ENCODE data around the gene CBLN3. TPM values are rescaled to one million over a fixed set of nuclear protein-coding genes. Genes with fewer than 3 reads are reported as not detected.
"Not testable (repeated sequence)": the region's sequence is repeated elsewhere in the genome, so short reads cannot be mapped to it uniquely, and the experiment has no call there.

Gene CBLN3
- polyA plus RNA-seq (2013, experiment 1 of 2), result 0.20 TPM
- 0.22 TPM for polyA plus RNA-seq (2013, experiment 2 of 2)

DNA sequence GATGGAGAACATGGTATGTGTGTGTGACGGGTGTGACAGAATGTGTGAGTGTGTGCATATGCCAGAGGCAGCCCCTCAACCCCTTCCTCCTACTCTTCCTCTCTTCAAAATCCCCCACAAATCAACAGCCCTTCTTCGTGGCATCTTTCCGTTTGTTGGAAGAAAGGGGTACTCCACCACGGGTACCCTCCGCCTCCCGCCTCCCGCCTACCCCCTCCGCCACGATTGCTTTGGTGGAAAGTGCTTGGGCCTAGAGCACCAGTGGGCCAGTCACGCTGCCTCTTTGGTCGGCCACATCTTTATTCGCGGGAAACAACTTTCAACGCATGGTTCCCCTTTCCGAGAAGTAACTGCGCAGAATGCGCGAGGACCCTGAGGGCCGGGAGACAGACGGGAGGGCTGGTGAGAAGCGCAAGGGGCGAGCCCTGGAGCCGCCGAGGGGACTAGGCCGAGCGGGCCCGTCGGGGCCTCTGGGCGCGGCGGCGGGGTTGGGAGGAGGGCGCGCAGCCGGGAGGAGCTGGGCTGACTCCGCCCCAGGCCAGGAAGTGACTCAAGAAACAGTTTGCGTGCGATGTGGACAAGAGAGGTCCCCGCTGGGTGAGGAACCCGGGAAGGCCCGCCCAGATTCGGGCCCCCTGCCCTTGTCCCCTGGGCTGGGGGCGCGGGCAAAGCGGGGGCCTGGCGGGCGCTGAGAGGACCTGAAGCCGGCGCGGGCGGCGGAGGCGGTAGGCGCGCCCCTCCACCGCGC is at the start of gene CBLN3, which contains the start of gene KHNYN:
Gene CBLN3, minus strand, starts transcription at position 274 of the 748 bp plus-strand sequence. CDS start 614 bp downstream, outside the sequence.
Gene KHNYN, plus strand, starts transcription at position 560 of the 748 bp plus-strand sequence. CDS start 777 bp downstream, outside the sequence.
- Histone ChIP-seq H3K27ac (ENCODE audit: low read depth, low read length) (peak within 1 kb of the TSS; percentile 62), H2BK15ac (replicated peaks; ENCODE audit: low read depth) (no peak within 1 kb of the TSS), H3K79me1 (ENCODE audit: low read length) (no peaks in the 10 kb centered on the region), H2BK120ac (ENCODE audit: low read depth, low read length) (no peak within 1 kb of the TSS), H3K4me3 (ENCODE audit: low read length) (peak within 1 kb of the TSS; percentile 61), H4K5ac (ENCODE audit: low read length) (no peak within 1 kb of the TSS), H3K36me3 (ENCODE audit: control insufficient read depth, insufficient read depth, low read length) (no peaks in the 10 kb centered on the region), H3K4ac (ENCODE audit: low read depth, low read length) (no peak within 1 kb of the TSS), H3K4me1 (ENCODE audit: control insufficient read depth, low read depth, low read length) (peaks cover 2% of the 10 kb centered on the region), H3K79me2 (ENCODE audit: control insufficient read depth, insufficient read depth, low read length) (no peaks in the 10 kb centered on the region), H4K8ac (ENCODE audit: low read depth, low read length) (peak within 1 kb of the TSS; percentile 2), H3K4me2 (ENCODE audit: low read length) (peak within 1 kb of the TSS; percentile 85), H3K18ac (ENCODE audit: low read length) (peak within 1 kb of the TSS; percentile 91), H2AK5ac (ENCODE audit: low read length) (no peak within 1 kb of the TSS), H3K9ac (ENCODE audit: low read length) (peak within 1 kb of the TSS; percentile 89), H3K27me3 (ENCODE audit: insufficient read depth, low read length, poor library complexity) (no peaks in the 10 kb centered on the region), H2BK5ac (ENCODE audit: low read length) (peak within 1 kb of the TSS; percentile 45), H3K56ac (ENCODE audit: low read length) (peak within 1 kb of the TSS; percentile 96), H3K23ac (ENCODE audit: low read length) (peak within 1 kb of the TSS; percentile 57)
- peak; percentile 92 for DNase-seq
- WGBS (ENCODE audit: extremely low coverage, insufficient coverage, low lambda C conversion rate), result no CpG with 5 or more reads among the region's 57 CpGs

DNA sequence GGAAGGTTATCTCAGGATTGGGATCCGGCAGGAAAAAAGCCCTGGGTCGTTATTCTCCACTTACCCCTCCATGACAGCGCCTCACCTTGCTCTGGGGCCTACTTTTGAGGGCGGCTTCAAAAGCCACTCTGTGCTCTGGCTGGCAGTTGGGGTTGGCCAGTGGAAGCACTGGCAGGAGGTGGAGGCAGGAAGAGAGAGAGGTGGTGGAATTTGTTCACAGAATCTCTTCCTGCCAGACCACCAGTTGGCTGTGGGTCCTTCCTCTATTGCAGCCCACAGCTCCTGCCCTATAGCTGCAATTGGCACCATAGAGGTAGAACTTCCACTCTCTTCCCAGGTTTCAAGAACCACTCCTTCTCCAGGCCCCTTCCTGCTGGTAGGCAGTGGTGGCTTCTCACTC is 45.8 kb upstream of the CBLN3 start:
- no peak overlapping the region for H3K4me3 ChIP-seq (ENCODE audit: low read length)
- no peak overlapping the region for H3K27ac ChIP-seq (ENCODE audit: low read depth, low read length)
- no peak overlapping the region for H2BK5ac ChIP-seq (ENCODE audit: low read length)
- no peak overlapping the region for H3K18ac ChIP-seq (ENCODE audit: low read length)
- no peak overlapping the region for H3K9ac ChIP-seq (ENCODE audit: low read length)
- H4K8ac ChIP-seq (ENCODE audit: low read depth, low read length), result no peak overlapping the region
- H2AK5ac ChIP-seq (ENCODE audit: low read length), result no peak overlapping the region
- WGBS (ENCODE audit: extremely low coverage, insufficient coverage, low lambda C conversion rate), result no CpG with 5 or more reads among the region's 4 CpGs
- H3K4me1 ChIP-seq (ENCODE audit: control insufficient read depth, low read depth, low read length), result no peaks in the 10 kb centered on the region
- no peak overlapping the region for H4K5ac ChIP-seq (ENCODE audit: low read length)
- no peaks in the 10 kb centered on the region for H3K36me3 ChIP-seq (ENCODE audit: control insufficient read depth, insufficient read depth, low read length)
- DNase-seq, result no peak
- H2BK15ac ChIP-seq (replicated peaks; ENCODE audit: low read depth), result no peak overlapping the region
- no peaks in the 10 kb centered on the region for H3K79me2 ChIP-seq (ENCODE audit: control insufficient read depth, insufficient read depth, low read length)
- H3K23ac ChIP-seq (ENCODE audit: low read length), result no peak overlapping the region
- H3K79me1 ChIP-seq (ENCODE audit: low read length), result no peaks in the 10 kb centered on the region
- no peaks in the 10 kb centered on the region for H3K27me3 ChIP-seq (ENCODE audit: insufficient read depth, low read length, poor library complexity)
- H3K4ac ChIP-seq (ENCODE audit: low read depth, low read length), result no peak overlapping the region
- H3K4me2 ChIP-seq (ENCODE audit: low read length), result no peak overlapping the region
- H2BK120ac ChIP-seq (ENCODE audit: low read depth, low read length), result no peak overlapping the region
- no peak overlapping the region for H3K56ac ChIP-seq (ENCODE audit: low read length)

DNA sequence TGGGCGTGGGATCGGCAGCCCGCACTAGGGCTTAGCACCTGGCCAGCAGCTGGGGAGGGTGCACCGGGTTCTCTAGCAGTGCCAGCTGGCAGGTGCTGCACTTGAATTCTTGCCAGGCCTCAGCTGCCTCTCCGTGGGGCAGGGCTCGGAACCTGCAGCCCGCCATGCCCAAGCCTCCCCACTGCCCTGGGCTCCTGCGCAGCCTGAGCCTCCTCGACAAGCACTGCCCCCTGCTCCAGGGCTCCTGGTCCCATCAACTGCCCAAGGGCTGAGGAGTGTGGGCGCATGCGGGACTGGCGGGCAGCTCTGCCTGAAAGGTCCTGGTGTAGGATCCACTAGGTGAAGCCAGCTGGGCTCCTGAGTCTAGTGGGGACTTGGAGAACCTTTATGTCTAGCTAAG is 43.7 kb upstream of the CBLN3 start:
- WGBS (ENCODE audit: extremely low coverage, insufficient coverage, low lambda C conversion rate), result no CpG with 5 or more reads among the region's 12 CpGs
- Histone ChIP-seq H3K9ac (ENCODE audit: low read length) (no peak overlapping the region), H4K8ac (ENCODE audit: low read depth, low read length) (no peak overlapping the region), H3K4me3 (ENCODE audit: low read length) (no peak overlapping the region), H3K23ac (ENCODE audit: low read length) (no peak overlapping the region), H2BK15ac (replicated peaks; ENCODE audit: low read depth) (no peak overlapping the region), H3K79me1 (ENCODE audit: low read length) (no peaks in the 10 kb centered on the region), H3K4ac (ENCODE audit: low read depth, low read length) (no peak overlapping the region), H3K56ac (ENCODE audit: low read length) (no peak overlapping the region), H2AK5ac (ENCODE audit: low read length) (no peak overlapping the region), H3K4me2 (ENCODE audit: low read length) (no peak overlapping the region), H3K18ac (ENCODE audit: low read length) (no peak overlapping the region), H4K5ac (ENCODE audit: low read length) (no peak overlapping the region), H3K27me3 (ENCODE audit: insufficient read depth, low read length, poor library complexity) (no peaks in the 10 kb centered on the region), H2BK5ac (ENCODE audit: low read length) (no peak overlapping the region), H3K36me3 (ENCODE audit: control insufficient read depth, insufficient read depth, low read length) (no peaks in the 10 kb centered on the region), H3K4me1 (ENCODE audit: control insufficient read depth, low read depth, low read length) (no peaks in the 10 kb centered on the region), H2BK120ac (ENCODE audit: low read depth, low read length) (no peak overlapping the region), H3K27ac (ENCODE audit: low read depth, low read length) (no peak overlapping the region), H3K79me2 (ENCODE audit: control insufficient read depth, insufficient read depth, low read length) (no peaks in the 10 kb centered on the region)
- no peak for DNase-seq

DNA sequence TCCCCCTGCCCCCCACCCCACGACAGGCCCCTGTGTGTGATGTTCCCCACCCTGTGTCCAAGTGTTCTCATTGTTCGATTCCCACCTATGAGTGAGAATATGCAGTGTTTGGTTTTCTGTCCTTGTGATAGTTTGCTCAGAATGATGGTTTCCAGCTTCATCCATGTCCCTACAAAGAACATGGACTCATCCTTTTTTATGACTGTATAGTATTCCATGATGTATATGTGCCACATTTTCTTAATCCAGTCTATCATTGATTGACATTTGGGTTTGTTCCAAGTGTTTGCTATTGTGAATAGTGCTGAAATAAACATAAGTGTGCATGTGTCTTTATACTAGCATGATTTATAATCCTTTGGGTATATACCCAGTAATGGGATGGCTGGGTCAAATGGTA is 41.0 kb upstream of the CBLN3 start:
- H4K5ac ChIP-seq (ENCODE audit: low read length); H3K4me3 ChIP-seq (ENCODE audit: low read length); H3K23ac ChIP-seq (ENCODE audit: low read length); H3K18ac ChIP-seq (ENCODE audit: low read length); H3K27me3 ChIP-seq (ENCODE audit: insufficient read depth, low read length, poor library complexity); H2BK120ac ChIP-seq (ENCODE audit: low read depth, low read length); H4K8ac ChIP-seq (ENCODE audit: low read depth, low read length); H3K9ac ChIP-seq (ENCODE audit: low read length); H2AK5ac ChIP-seq (ENCODE audit: low read length); H3K79me2 ChIP-seq (ENCODE audit: control insufficient read depth, insufficient read depth, low read length); H3K4me2 ChIP-seq (ENCODE audit: low read length); H3K56ac ChIP-seq (ENCODE audit: low read length); H3K27ac ChIP-seq (ENCODE audit: low read depth, low read length); H3K4ac ChIP-seq (ENCODE audit: low read depth, low read length); H3K36me3 ChIP-seq (ENCODE audit: control insufficient read depth, insufficient read depth, low read length); H3K4me1 ChIP-seq (ENCODE audit: control insufficient read depth, low read depth, low read length); DNase-seq; H2BK15ac ChIP-seq (replicated peaks; ENCODE audit: low read depth); H3K79me1 ChIP-seq (ENCODE audit: low read length); H2BK5ac ChIP-seq (ENCODE audit: low read length): not testable (repeated sequence)
- no CpG with 5 or more reads among the region's 2 CpGs for WGBS (ENCODE audit: extremely low coverage, insufficient coverage, low lambda C conversion rate)

DNA sequence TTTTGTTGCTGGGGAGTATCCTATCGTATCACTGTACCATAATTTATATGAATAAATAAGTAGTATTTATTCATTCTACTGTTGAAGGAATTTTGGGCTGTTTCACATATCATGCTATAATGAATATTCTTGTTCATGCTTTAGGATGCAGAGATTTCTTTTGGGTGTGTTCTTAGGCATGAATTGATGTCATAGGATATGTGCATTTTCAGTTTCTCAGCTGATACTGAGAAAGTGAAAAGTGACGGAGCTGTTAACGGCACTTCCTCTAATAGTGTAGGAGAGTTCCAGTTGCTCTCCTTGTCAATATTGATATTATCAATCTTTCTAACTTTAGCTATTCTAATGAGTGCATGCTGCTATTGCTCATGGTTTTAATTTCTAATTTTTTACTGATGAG is 36.3 kb upstream of the CBLN3 start:
- no peak for DNase-seq
- Histone ChIP-seq H2AK5ac (ENCODE audit: low read length) (no peak overlapping the region), H2BK5ac (ENCODE audit: low read length) (no peak overlapping the region), H3K56ac (ENCODE audit: low read length) (no peak overlapping the region), H3K4me3 (ENCODE audit: low read length) (no peak overlapping the region), H3K9ac (ENCODE audit: low read length) (no peak overlapping the region), H4K8ac (ENCODE audit: low read depth, low read length) (no peak overlapping the region), H4K5ac (ENCODE audit: low read length) (no peak overlapping the region), H3K27ac (ENCODE audit: low read depth, low read length) (no peak overlapping the region), H3K4ac (ENCODE audit: low read depth, low read length) (no peak overlapping the region), H3K4me2 (ENCODE audit: low read length) (no peak overlapping the region), H3K36me3 (ENCODE audit: control insufficient read depth, insufficient read depth, low read length) (no peaks in the 10 kb centered on the region), H2BK120ac (ENCODE audit: low read depth, low read length) (no peak overlapping the region), H2BK15ac (replicated peaks; ENCODE audit: low read depth) (no peak overlapping the region), H3K79me1 (ENCODE audit: low read length) (no peaks in the 10 kb centered on the region), H3K4me1 (ENCODE audit: control insufficient read depth, low read depth, low read length) (no peaks in the 10 kb centered on the region), H3K23ac (ENCODE audit: low read length) (no peak overlapping the region), H3K18ac (ENCODE audit: low read length) (no peak overlapping the region), H3K79me2 (ENCODE audit: control insufficient read depth, insufficient read depth, low read length) (no peaks in the 10 kb centered on the region), H3K27me3 (ENCODE audit: insufficient read depth, low read length, poor library complexity) (no peaks in the 10 kb centered on the region)
- WGBS (ENCODE audit: extremely low coverage, insufficient coverage, low lambda C conversion rate), result no CpG with 5 or more reads among the region's 3 CpGs
